ENCODE measurements around the gene TCERG1L.
"Not testable (repeated sequence)": the region's sequence is repeated elsewhere in the genome, so short reads cannot be mapped to it uniquely, and the experiment has no call there.

Gene TCERG1L

GRCh38 chr10:131311661-131312477, at the start of gene TCERG1L:
Gene TCERG1L, minus strand, starts transcription at chr10:131311721. Its CDS starts 86 bp downstream, at chr10:131311635.
- no peak for DNase-seq

- DNase-seq, result no peak
Observed at GRCh38 chr10:131358741-131359442, 47.4 kb upstream of the TCERG1L start.

GRCh38 chr10:131356442-131356841, 44.9 kb upstream of the TCERG1L start:
- no peak for DNase-seq

- no peak for DNase-seq
Observed at GRCh38 chr10:131355881-131356280, 44.4 kb upstream of the TCERG1L start.

GRCh38 chr10:131355056-131355455, 43.5 kb upstream of the TCERG1L start:
- no peak for DNase-seq

- DNase-seq, result no peak
Observed at GRCh38 chr10:131354380-131354779, 42.9 kb upstream of the TCERG1L start.

GRCh38 chr10:131352765-131353290, 41.3 kb upstream of the TCERG1L start:
- DNase-seq, result no peak

GRCh38 chr10:131350660-131351059, 39.1 kb upstream of the TCERG1L start:
- no peak for DNase-seq

GRCh38 chr10:131350245-131350644, 38.7 kb upstream of the TCERG1L start:
- no peak for DNase-seq

GRCh38 chr10:131346456-131346855, 34.9 kb upstream of the TCERG1L start:
- no peak for DNase-seq

- no peak for DNase-seq
Observed at GRCh38 chr10:131345691-131346090, 34.2 kb upstream of the TCERG1L start.

GRCh38 chr10:131344747-131345146, 33.2 kb upstream of the TCERG1L start:
- DNase-seq, result no peak

- DNase-seq, result no peak
Observed at GRCh38 chr10:131337741-131338140, 26.2 kb upstream of the TCERG1L start.

- no peak for DNase-seq
Observed at GRCh38 chr10:131332821-131333220, 21.3 kb upstream of the TCERG1L start.

- no peak for DNase-seq
Observed at GRCh38 chr10:131323880-131324279, 12.4 kb upstream of the TCERG1L start.

- DNase-seq, result no peak
Observed at GRCh38 chr10:131323025-131323424, 11.5 kb upstream of the TCERG1L start.

- DNase-seq, result not testable (repeated sequence)
Observed at GRCh38 chr10:131322575-131322974, 11.1 kb upstream of the TCERG1L start.

- DNase-seq, result no peak
Observed at GRCh38 chr10:131320860-131321604, 9.5 kb upstream of the TCERG1L start.

- DNase-seq, result no peak
Observed at GRCh38 chr10:131318814-131319213, 7.3 kb upstream of the TCERG1L start.

GRCh38 chr10:131318291-131318690, 6.8 kb upstream of the TCERG1L start:
- DNase-seq, result no peak

GRCh38 chr10:131316321-131317075, 5.0 kb upstream of the TCERG1L start:
- DNase-seq, result no peak

GRCh38 chr10:131315344-131315743, 3.8 kb upstream of the TCERG1L start:
- no peak for DNase-seq
